KOPT-K1 (cell line): ENCODE data around the gene RALB.
A peak's percentile ranks its signal among the peaks of the same experiment; 100 is the strongest.

ENCODE experiments used
- H3K27ac ChIP-seq: fragments of 200-600 bp; sonication (generic); 2 replicates; pipeline ENCODE4 v1.5.1; 2016; ENCODE audit warnings: antibody characterized with exemption, mild to moderate bottlenecking, low read depth, low read length; ENCODE audit not compliant: poor library complexity, severe bottlenecking
- H3K36me3 ChIP-seq: fragments of 200-600 bp; sonication (generic); 2 replicates; pipeline ENCODE4 v1.5.1; 2017; ENCODE audit warnings: antibody characterized with exemption, mild to moderate bottlenecking, low read length, moderate library complexity; ENCODE audit not compliant: insufficient read depth
- H3K9me3 ChIP-seq: fragments of 200-600 bp; sonication (generic); 2 replicates; pipeline ENCODE4 v1.5.1; 2017; ENCODE audit warnings: antibody characterized with exemption, low read length, mild to moderate bottlenecking; ENCODE audit not compliant: insufficient read depth, poor library complexity, severe bottlenecking

Gene RALB

DNA sequence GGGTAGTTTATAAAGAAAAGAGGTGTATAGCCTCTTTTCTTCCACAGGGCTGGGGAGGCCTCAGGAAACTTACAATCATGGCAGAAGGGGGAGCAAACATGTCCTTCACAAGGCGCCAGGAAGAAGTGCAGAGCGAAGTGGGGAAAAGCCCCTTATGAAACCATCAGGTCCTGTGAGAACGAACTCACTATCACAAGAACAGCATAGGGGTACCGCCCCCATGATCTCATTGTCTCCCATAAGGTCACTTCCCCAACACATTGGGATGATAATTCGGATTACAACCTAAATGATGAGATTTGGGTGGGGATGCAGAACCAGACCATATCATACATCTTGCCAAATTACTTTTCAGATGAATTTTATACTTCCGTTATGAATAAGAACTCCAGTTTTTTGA lies 32.4 kb downstream of the RALB start:
- Histone ChIP-seq H3K9me3 (no peaks in the 10 kb centered on the region), H3K36me3 (no peaks in the 10 kb centered on the region), H3K27ac (no peak overlapping the region)

DNA sequence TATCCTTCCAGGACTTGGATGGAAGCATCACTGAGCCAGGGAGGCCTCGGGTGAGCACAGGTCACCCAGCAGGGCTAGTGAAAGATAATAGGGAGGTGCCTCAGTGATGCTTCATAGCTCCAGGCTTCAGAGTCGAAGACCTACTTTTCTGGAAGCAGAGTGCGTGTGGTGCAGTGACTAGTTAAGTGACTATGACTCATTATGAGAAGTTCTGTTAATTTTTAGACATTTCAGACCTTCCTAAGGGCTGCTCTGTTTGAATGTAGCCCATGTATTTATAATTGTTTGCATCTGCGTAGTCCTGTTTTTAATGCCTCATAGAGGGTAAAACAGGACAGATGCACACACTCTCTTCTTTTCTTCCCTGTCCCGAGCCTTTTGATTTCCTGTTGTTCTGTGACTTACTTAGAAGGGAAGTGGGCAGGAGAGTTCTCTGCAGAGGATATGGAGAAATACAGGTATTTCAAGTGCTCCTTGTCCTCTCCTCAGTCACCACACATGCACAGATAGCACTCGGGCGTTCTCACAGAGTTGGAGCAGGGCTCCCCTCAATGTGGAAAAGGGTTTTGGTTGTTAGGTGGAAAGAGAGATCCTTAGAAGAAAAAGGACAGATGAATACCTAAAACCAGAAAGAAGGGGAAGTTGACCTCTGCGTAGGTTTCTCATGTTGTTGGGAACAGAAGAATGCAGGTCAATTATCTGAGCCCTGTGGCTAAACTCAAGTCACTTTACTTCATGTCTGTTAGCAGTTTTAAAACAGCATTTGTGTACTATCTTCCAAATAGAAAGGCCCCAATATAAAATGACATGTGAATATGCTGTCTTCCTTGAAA lies 34.7 kb downstream of the RALB start:
- H3K9me3 ChIP-seq, result no peaks in the 10 kb centered on the region
- no peak overlapping the region for H3K27ac ChIP-seq
- no peaks in the 10 kb centered on the region for H3K36me3 ChIP-seq

GRCh38 chr2:120288016-120288373 lies 35.3 kb downstream of the RALB start:
- no peak overlapping the region for H3K27ac ChIP-seq
- H3K9me3 ChIP-seq, result no peaks in the 10 kb centered on the region
- H3K36me3 ChIP-seq, result no peaks in the 10 kb centered on the region

- Histone ChIP-seq H3K36me3 (no peaks in the 10 kb centered on the region), H3K27ac (no peak overlapping the region), H3K9me3 (no peaks in the 10 kb centered on the region)
These were observed 36.7 kb downstream of the RALB start for GRCh38 chr2:120289221-120289906.

GRCh38 chr2:120290737-120291136 lies 38.1 kb downstream of the RALB start:
- Histone ChIP-seq H3K36me3 (no peaks in the 10 kb centered on the region), H3K9me3 (no peaks in the 10 kb centered on the region), H3K27ac (no peak overlapping the region)

DNA sequence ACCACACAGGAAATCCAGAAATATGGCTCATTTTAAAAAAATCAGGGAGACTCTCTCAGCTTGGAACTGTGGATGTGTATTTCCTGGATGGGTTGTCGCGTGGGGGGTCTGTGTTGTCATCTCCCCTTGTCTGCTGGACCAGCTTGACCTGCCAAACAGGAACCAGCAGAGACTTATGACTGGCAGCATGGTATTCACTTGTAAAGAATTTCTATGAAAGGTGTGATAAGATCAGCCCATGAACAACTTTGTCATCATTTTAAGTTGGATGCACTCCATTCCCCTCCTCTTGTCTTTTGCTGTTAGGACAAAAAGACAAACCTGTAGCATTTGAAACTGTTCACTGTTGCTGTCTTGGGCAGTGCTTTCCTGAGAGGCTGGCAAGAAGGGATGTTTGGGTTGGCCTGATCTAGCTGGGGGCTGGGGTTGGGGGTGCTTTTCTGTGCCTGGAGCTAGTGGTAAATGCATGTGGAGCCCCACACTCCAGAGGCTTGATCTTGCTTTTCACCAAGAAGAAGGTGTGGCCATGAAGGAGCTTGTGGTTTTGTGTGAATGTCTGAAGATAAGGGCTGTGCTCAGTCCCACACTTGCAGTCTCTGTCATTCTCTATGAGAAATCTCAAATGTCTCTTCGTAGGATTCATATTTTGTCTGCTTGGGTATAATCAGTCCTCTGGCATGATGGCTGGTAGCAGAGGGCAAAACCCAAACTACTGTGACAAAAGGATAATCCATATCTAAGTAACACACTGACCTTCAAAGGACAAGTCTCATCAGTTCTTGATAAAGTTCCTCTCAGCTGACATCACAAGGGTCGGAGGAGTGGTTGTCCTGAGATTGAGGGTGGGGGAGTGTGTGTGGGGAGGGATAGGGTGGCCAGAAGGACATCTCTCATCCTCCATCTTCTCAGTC lies 39.0 kb downstream of the RALB start:
- Histone ChIP-seq H3K9me3 (no peaks in the 10 kb centered on the region), H3K27ac (peak overlapping the region; percentile 30), H3K36me3 (no peaks in the 10 kb centered on the region)

- Histone ChIP-seq H3K9me3 (no peaks in the 10 kb centered on the region), H3K27ac (peak overlapping the region; percentile 10), H3K36me3 (no peaks in the 10 kb centered on the region)
These were observed 40.7 kb downstream of the RALB start for GRCh38 chr2:120293096-120294007.

DNA sequence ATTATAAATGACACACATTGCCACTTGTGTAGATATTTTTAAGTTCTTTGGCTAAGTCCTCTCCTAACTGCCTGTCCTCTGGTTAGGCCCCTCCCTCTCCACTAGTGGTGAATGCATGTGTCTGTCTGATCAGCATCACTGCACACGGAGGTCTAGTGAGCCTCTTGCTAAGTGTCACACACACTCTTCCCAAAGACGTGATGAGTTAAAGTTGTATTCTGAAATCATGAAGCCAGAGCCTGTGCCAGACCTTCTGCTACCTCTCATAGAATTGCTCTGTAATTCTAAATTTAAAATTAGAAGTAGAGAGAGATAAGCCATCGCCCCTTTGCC lies 41.3 kb downstream of the RALB start:
- Histone ChIP-seq H3K9me3 (no peaks in the 10 kb centered on the region), H3K27ac (peak overlapping the region; percentile 10), H3K36me3 (no peaks in the 10 kb centered on the region)

- H3K27ac ChIP-seq, result no peak overlapping the region
- no peaks in the 10 kb centered on the region for H3K9me3 ChIP-seq
- no peaks in the 10 kb centered on the region for H3K36me3 ChIP-seq
These were observed 45.7 kb downstream of the RALB start for GRCh38 chr2:120298173-120298835.

DNA sequence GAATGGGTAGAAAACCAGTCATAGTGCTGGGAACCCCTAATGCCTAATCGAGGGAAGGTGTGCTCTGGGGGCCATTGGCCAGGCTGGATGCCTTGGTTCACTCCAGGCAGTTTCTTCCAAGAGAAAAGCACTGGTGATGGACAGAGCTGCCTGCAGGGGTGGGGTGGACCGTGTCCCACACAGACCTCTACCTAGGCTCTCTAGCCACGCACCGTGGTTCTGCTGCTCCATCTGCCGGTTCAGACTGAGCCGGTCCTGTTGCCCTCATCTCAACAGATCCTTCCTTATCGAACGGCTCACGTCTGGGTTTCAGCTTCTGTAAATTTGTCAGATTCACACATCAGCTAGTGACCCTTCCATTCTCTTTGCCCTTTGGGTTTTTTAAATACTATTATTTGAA lies 46.4 kb downstream of the RALB start:
- no peaks in the 10 kb centered on the region for H3K9me3 ChIP-seq
- no peaks in the 10 kb centered on the region for H3K36me3 ChIP-seq
- H3K27ac ChIP-seq, result no peak overlapping the region

DNA sequence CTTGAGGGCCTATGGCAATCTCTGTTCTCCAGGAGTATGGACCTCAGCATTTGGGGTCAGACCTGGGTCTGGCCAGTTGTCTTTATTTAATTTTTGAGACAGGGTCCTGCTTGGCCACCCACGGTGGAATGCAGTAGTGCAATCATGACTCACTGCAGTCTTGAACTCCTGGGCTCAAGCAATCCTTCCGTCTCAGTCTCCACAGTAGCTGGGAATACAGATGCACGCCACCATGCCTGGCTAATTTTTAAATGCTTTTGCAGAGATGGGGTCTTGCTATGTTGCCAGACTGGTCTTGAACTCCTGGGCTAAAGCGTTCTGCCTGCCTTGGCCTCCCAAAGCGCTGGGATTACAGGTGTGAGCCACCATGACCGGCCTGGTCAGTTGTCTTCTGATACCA lies 46.9 kb downstream of the RALB start:
- H3K36me3 ChIP-seq, result no peaks in the 10 kb centered on the region
- H3K27ac ChIP-seq, result no peak overlapping the region
- no peaks in the 10 kb centered on the region for H3K9me3 ChIP-seq

DNA sequence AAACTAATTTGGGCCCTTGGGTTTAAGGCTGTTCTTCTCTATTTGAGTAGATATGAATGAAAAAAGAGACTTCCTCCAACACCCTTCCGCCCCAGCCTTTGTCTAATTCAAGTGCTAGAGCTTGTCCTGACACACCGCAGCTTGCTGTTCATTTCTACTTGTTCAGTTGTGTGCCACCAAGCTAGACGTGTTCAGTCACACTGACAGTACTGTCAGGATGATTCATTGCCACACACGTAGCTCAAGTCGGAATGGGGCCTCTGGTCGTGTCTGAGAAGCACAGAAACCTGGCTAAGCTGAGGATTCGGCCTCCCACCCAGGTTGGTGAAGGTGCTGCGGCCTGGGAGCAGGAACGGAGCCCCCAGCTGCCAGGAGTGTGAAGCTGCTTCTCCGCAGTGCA lies 47.7 kb downstream of the RALB start:
- Histone ChIP-seq H3K27ac (no peak overlapping the region), H3K36me3 (no peaks in the 10 kb centered on the region), H3K9me3 (no peaks in the 10 kb centered on the region)

GRCh38 chr2:120301284-120301683 lies 48.6 kb downstream of the RALB start:
- Histone ChIP-seq H3K9me3 (no peaks in the 10 kb centered on the region), H3K27ac (no peak overlapping the region), H3K36me3 (no peaks in the 10 kb centered on the region)

- Histone ChIP-seq H3K9me3 (no peaks in the 10 kb centered on the region), H3K36me3 (no peaks in the 10 kb centered on the region), H3K27ac (no peak overlapping the region)
These were observed 49.6 kb downstream of the RALB start for GRCh38 chr2:120302301-120302700.
